Anterior cingulate cortex (tissue), 58 donors: ENCODE results near the gene NUP210.
A peak's percentile ranks its signal among the peaks of the same experiment; 100 is the strongest.

Source experiments
- DNase-seq, 58 donors: peaks; one replicate each; lab custom pipeline; 2025; lab: John Stamatoyannopoulos, UW

The NUP210 gene

GRCh38 chr3:13353936-13354542 lies 66.1 kb downstream of the NUP210 start:
- DNase-seq, result no peak

DNA sequence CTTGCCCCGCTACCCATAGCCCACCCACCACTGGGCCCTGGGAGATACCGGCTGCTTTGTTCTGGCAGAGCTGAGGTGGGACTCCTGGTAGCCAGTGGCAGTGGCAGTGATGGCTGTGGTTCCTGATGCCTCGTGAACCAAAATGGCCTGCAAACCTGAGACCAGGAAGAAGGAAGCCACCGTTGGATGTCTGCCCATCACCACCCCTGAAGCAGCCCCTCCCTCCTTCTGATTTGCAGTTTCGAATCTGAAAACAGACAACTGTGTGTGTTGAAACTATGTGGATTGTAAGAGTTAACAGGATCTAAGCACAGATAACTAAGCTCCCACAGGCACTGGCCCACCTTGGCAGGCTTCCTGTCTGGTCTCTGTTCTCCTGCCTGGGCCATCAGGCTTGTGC lies 66.6 kb downstream of the NUP210 start:
- DNase-seq, result no peak

DNA sequence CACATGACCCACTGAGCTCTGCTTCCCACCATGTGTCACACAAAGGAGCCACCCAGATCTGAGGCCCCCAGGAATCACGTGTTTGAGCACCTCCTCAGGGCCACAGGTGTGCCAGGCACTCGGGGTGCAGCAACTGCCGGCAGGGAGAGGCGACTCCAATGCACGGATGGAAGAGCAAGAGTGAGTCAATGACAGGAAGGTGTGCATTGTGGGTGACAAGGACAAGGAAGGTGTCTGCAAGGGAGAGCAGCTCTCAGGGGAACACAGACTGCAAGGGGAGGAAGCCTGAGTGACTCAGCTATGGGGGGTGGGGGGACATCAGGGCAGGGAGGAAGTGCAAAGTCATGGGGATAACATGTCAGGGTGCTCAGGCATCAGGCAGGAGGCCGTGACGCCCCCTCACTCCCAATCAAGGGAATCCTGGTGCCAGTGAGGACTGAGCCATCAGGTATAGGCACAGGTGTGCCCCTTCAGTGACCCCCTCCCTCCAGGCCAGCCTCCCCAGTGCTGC lies 67.4 kb downstream of the NUP210 start:
- no peak for DNase-seq

DNA sequence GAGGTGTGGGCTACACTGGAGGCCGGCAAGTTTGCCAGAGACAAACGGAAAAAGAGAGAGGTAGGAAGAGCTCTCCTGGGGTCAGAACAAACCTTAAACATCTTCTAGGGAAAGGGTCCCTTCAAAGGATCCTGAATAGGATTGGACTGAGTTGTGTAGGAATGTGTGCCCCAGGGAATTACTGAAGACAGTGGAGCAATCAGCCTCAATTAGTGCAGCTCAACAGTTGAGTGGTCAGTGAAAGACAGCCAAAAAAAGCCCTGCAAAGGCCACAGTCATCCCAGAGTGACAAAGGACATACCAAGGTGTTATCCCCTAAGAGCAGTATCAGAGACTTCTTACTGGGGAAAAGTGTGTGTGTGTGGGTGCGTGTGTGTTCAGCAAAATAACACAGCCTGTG lies 70.3 kb downstream of the NUP210 start:
- DNase-seq, result no peak

GRCh38 chr3:13348661-13349396 lies 71.3 kb downstream of the NUP210 start:
- peak in 2 of 58 donors; percentile 17 to 34 for DNase-seq

GRCh38 chr3:13348100-13348499 lies 72.0 kb downstream of the NUP210 start:
- DNase-seq, result no peak

- DNase-seq, result peak in 27 of 58 donors; percentile 6 to 73 (median 37)
Observed at GRCh38 chr3:13347390-13347950, 72.7 kb downstream of the NUP210 start.

DNA sequence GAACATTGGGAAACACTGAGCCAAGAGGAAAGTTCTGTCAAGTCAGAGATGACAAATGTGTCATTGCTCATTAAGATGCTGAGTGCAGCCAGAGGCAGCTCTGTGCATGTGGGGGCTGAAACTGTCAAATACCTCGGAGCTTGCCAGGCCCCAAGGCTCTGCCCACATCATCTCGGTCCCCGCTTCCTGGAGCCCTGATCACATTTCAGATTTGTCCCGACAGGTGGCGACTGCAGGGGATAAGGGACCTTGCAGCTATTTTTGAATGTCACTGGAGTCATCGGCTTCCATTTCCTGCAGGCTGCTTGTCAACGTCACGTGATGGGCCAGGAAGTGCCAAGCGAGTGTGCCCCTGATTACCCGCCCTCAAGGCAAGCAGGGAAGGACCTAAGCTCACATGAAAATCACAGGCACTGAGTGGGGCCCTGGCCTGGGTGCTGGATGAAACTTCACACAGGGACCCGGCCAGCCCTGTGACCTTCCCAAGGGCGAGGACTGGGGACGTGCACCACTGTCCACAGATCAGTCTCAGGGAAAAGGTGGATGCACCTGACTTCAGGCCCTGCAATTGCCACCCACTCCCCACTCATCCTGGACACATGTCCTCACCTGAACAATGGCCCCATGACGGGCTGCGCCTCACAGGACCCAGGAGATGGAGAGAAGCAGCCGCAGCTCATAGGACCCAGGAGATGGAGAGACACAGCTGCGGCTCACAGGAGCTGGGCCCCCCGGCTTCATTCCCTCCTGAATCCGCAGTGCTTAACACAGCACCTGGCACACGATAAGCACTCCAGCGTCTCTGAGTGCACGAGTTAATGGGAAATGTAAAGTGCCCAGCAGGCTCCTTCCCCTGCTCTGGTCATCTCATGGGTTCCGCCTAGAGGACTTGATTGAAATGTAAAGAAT lies 73.4 kb downstream of the NUP210 start:
- DNase-seq, result peak in 35 of 58 donors; percentile 12 to 74 (median 43)

- no peak for DNase-seq
Observed at GRCh38 chr3:13345772-13346171, 74.3 kb downstream of the NUP210 start.

- DNase-seq, result no peak
Observed at GRCh38 chr3:13345284-13345683, 74.8 kb downstream of the NUP210 start.

GRCh38 chr3:13344663-13345062 lies 75.5 kb downstream of the NUP210 start:
- no peak for DNase-seq

DNA sequence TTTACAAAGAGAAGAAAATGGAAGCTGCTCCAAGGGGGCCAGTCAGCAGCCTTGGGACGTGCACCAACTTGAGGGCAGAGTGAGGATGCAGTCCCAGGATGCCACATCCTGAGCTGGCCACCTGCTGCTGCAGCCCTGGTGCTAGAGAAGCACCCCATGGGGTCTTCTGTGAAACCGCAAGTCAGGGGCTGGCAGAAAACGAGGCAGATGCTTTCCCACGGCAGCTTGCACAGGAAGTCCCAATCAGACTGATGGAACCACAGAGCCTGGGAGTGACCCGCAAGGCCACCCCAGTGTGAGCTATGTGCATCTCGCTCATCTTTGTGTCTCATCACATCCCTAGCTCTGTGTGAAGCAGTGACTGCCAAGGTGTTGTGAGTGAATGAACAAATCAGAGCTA lies 76.5 kb downstream of the NUP210 start:
- DNase-seq, result no peak

GRCh38 chr3:13341229-13341905 lies 78.8 kb downstream of the NUP210 start:
- no peak for DNase-seq

- no peak for DNase-seq
Observed at GRCh38 chr3:13339833-13340232, 80.3 kb downstream of the NUP210 start.

GRCh38 chr3:13338996-13339395 lies 81.1 kb downstream of the NUP210 start:
- no peak for DNase-seq

- DNase-seq, result no peak
Observed at GRCh38 chr3:13338231-13338630, 81.9 kb downstream of the NUP210 start.

DNA sequence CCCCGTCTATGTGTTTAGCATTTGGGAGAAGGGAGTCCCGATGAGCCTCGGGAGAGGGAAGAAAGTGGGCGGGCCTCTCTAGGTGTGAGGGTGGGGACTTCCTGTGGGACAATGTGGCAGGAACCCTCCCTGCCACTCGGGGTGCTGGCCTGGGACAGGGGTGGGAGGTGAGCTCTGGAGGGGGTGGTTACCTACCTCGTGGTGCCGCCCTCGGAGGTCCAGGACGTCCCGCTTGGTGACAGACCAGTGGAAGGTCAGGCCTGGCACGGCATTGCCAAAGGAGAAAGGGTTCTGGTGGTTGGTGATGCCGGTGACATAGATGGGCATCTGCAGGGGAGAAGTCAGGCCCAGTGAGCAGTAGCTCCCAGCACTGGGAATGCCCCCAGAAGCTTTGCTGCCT lies 83.5 kb downstream of the NUP210 start:
- no peak for DNase-seq

- no peak for DNase-seq
Observed at GRCh38 chr3:13335503-13335902, 84.6 kb downstream of the NUP210 start.

DNA sequence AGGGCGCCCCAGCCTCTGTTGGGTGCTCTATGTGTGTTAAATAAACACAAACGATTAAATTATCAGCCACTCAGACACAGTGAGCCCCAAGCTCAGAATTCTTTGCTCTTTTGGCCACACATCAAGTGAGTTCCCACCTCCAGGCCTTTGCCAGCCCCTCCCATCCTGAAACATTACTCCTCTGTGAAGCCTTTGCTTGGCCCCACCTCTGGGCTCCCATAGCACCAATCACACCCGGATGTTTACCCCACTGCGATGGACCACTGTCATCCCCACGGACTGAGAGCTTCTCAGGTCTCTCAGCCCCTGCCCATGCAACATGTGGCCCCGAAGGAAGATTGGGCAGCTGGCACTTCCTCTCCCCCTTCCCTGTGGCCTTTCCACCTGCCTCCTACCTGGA lies 85.1 kb downstream of the NUP210 start:
- no peak for DNase-seq

GRCh38 chr3:13333236-13333897 lies 86.8 kb downstream of the NUP210 start:
- no peak for DNase-seq
